Prostate gland (tissue), 2 donors: ENCODE results near the gene ACOXL.
"Not testable (repeated sequence)": the region's sequence is repeated elsewhere in the genome, so short reads cannot be mapped to it uniquely, and the experiment has no call there.

ENCODE experiments used
- CTCF ChIP-seq, 4 experiments: fragments of 200-600 bp in 2 of 4; fragments of 450-650 bp in 2 of 4; sonication (generic) in 2 of 4; IDR thresholded peaks; 1 replicate in 3 of 4; 2 replicates in 1 of 4; pipeline ENCODE4 v1.5.1; 2016 to 2019; ENCODE audit warnings: antibody characterized with exemption in 4 of 4, mild to moderate bottlenecking in 2 of 4, moderate library complexity in 2 of 4
- POLR2A ChIP-seq: fragments of 450-650 bp; IDR thresholded peaks from one replicate; pipeline ENCODE4 v1.6.1; 2016; ENCODE audit warnings: antibody characterized with exemption, mild to moderate bottlenecking
- POLR2AphosphoS5 ChIP-seq: sonication (generic); formaldehyde crosslinking; IDR thresholded peaks from one replicate; pipeline ENCODE4 v1.6.1; 2017; ENCODE audit warnings: antibody characterized with exemption

GRCh38 chr2:110687775-110688484 lies 44.4 kb upstream of the ACOXL start:
- TF ChIP-seq CTCF (IDR thresholded peaks at IDR 0.05); POLR2A; POLR2AphosphoS5: not testable (repeated sequence)
